HT1080 (cell line): Measurements from ENCODE around the gene CISH. TPM values are rescaled to one million over a fixed set of nuclear protein-coding genes. Genes with fewer than 3 reads are reported as not detected.

ENCODE experiments used
- DNase-seq: peaks from one replicate; pipeline ENCODE4 v3.0.0-alpha.2; 2015; ENCODE audit warnings: low read depth
- total RNA-seq: library from RNA; depleted of rRNA; stranded (reverse); fragments of >200 nt; shearing (Covaris generic); gene quantifications from 2 replicates; pipeline ENCODE4 v1.2.3, GENCODE V29; 2014

Gene CISH
- total RNA-seq, 1 experiment from 2014 or later = 0.10 TPM

GRCh38 chr3:50599716-50600118, 11.9 kb downstream of the CISH start:
- no peak for DNase-seq

GRCh38 chr3:50599115-50599715, 12.4 kb downstream of the CISH start:
- DNase-seq = no peak

- no peak for DNase-seq
These were observed 17.3 kb downstream of the CISH start for GRCh38 chr3:50594253-50594785.

GRCh38 chr3:50592568-50592967, 19.0 kb downstream of the CISH start:
- no peak for DNase-seq

GRCh38 chr3:50591196-50591741, 20.3 kb downstream of the CISH start:
- no peak for DNase-seq

GRCh38 chr3:50588759-50589433, 22.7 kb downstream of the CISH start:
- DNase-seq = peak; percentile 26

GRCh38 chr3:50587806-50588758, 23.5 kb downstream of the CISH start:
- no peak for DNase-seq

GRCh38 chr3:50587373-50587772, 24.2 kb downstream of the CISH start:
- no peak for DNase-seq

GRCh38 chr3:50586763-50587070, 24.9 kb downstream of the CISH start:
- no peak for DNase-seq

- no peak for DNase-seq
These were observed 25.4 kb downstream of the CISH start for GRCh38 chr3:50585919-50586762.

GRCh38 chr3:50584391-50584790, 27.2 kb downstream of the CISH start:
- no peak for DNase-seq

- no peak for DNase-seq
These were observed 27.7 kb downstream of the CISH start for GRCh38 chr3:50583897-50584296.

GRCh38 chr3:50582083-50582482, 29.5 kb downstream of the CISH start:
- no peak for DNase-seq

GRCh38 chr3:50581459-50581842, 30.1 kb downstream of the CISH start:
- no peak for DNase-seq

GRCh38 chr3:50580683-50581458, 30.7 kb downstream of the CISH start:
- no peak for DNase-seq

- DNase-seq = no peak
These were observed 34.2 kb downstream of the CISH start for GRCh38 chr3:50577348-50577747.

- peak; percentile 54 for DNase-seq
These were observed 36.2 kb downstream of the CISH start for GRCh38 chr3:50575372-50575771.

GRCh38 chr3:50574444-50574831, 37.1 kb downstream of the CISH start:
- no peak for DNase-seq

- no peak for DNase-seq
These were observed 37.8 kb downstream of the CISH start for GRCh38 chr3:50573566-50574443.
